IPS DF 19.7 (cell line): Measurements from ENCODE around the gene GPBP1L1.
A peak's percentile ranks its signal among the peaks of the same experiment; 100 is the strongest.
"Not testable (repeated sequence)": the region's sequence is repeated elsewhere in the genome, so short reads cannot be mapped to it uniquely, and the experiment has no call there.

Experiments used
- DNase-seq: peaks from one replicate; pipeline ENCODE4 v3.0.0-alpha.2; 2013; ENCODE audit warnings: low read depth, low spot score

Gene GPBP1L1

GRCh38 chr1:45686288-45687013 lies at the start of gene GPBP1L1:
GPBP1L1 (minus strand) TSS chr1:45686533; CDS start chr1:45659087, 27,446 bp downstream.
- DNase-seq: peak; percentile 59

GRCh38 chr1:45730780-45731319 lies 44.5 kb upstream of the GPBP1L1 start:
- DNase-seq: no peak

DNA sequence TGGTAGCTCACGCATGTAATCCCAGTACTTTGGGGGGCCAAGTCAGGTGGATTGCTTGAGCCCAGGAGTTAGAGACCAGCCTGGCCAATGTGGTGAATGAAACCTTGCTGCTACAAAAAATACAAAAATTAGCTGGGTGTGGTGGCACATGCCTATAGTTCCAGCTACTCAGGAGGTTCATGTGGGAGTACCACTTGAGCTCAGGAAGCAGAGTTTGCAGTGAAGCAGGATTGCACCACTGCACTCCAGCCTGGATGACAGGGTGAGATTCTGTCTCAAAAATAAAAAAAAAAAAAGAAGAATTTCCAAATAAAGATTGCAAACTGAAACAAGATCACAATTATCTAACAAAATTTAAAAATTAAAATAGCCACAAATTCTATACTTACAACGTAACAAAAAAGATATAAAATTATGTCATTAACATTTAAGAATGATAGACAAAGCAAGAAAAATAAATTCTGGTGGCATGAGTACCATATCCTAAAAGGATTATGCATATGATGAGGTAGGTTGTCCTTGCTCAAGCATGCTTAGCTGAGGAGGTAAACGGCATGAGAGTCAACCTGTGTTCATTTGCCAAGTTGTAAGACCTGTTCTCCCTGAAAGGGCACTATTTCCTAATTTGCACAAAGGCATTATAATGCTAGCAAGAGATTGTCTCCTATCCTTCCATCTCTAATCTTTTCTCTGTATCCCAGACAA lies 43.9 kb upstream of the GPBP1L1 start:
- DNase-seq: no peak

DNA sequence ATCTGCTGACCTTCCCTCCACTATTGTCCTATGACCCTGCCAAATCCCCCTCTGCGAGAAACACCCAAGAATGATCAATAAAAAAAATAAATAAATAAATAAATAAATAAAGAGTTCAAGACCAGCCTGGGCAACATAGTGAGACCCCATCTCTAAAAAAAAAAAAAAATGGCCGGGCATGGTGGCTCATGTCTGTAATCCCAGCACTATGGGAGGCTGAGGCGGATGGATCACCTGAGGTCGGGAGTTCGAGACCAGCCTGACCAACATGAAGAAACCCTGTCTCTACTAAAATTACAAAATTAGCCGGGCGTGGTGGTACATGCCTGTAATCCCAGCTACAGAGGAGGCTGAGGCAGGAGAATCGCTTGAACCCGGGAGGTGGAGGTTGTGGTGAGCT lies 39.7 kb upstream of the GPBP1L1 start:
- not testable (repeated sequence) for DNase-seq

DNA sequence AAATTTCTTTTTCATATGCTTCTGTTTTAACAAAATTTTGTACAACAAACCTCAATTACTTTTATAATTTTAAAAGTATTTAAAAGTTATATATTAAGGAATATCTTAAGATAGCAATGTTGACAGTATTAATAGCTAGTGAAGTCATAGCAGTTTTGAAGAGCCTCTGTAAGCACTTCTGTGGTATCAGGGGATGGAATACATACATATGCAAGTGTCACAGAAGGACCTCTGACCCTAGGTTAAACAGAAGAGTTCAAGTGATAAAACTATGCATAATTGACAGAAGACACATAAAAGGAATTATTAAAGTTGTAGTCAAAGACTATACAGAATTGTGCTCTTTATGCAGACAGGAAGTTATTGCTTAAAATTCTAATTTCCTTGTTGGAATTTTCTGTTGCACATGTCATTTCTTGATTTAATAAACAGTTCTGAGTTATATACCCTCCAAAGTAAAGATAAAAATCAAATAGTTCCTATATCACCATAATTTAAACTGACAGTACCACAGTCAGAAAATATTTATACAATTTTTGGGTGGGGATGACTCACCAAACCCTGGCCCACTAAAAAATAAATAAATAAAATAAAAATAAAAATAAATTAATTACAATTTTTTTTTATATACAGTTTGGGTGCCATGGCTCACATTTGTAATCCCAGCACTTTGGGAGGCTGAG lies 37.1 kb upstream of the GPBP1L1 start:
- no peak for DNase-seq

DNA sequence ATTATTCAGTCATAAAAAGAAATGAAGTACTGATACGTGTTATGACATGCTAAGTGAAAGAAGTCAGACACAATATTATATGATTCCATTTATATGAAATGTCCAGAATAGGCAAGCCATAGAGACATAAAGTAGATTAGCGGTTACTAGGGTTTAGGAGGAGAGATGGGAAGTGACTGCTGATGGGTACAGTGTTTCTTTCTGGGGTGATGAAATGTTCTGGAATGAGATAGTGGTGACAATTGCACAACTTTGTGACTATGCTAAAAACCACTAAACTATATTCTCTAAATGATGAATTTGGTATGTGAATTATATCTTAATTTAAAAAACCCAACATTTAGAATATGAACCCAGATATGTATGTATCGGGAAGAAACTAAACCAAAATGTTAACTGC lies 36.5 kb upstream of the GPBP1L1 start:
- DNase-seq: no peak

DNA sequence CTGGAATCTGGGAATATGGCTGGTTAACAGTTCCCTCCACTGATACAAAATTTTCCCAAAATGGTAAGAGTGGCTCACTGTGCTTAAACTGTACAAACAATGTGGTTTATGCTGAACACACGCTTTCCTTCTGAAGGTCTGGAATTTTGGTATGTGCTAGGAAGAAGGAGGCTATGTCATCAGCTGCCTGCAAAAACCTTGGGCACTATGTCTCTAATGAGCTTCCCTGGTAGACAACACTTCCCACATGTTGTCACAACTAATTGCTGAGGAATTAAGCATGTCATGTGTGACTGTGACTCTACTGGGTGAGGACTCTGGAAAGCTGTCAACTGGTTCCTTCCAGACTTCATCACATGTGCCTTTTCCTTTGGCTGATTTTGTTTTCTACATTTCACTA lies 34.9 kb upstream of the GPBP1L1 start:
- DNase-seq: no peak

DNA sequence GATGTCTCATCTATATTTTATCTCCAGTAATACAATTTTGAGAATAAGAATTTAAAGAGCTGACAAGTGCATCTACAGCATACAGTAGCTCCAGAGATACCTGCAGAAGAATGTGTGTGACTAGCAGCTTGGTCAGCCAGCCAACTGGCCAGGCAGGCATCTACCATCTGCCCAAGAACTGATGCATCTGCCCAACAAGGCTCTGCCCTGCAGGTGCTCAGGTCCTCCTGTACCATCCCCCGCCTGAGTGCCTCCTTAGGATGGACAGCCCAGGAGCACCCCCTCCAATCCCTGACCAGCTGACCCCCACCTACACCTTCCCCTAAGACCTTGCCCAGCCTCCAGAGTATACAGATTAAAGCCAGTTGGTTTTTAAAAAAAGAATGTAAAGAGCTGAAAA lies 32.0 kb upstream of the GPBP1L1 start:
- DNase-seq: no peak

- DNase-seq: not testable (repeated sequence)
These were observed 31.1 kb upstream of the GPBP1L1 start for GRCh38 chr1:45717386-45717785.

- DNase-seq: no peak
These were observed 30.4 kb upstream of the GPBP1L1 start for GRCh38 chr1:45716700-45717099.

DNA sequence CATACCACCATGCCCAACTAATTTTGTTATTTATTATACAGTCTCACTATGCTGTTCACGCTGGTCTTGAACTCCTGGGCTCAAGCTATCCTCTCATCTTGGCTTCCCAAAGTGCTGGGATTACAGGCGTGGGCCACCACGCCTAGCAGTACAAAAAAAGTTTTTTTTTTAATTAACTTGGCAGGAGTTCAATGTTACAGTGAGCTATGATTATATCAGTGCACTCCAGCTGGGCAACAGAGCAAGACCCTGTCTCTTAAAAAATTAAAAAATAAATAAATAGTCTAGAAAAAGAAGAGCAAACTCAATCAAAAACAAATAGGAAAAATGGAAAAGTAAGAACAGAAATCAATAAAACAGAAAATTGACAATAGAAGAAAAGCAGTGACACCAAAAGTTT lies 27.4 kb upstream of the GPBP1L1 start:
- no peak for DNase-seq

DNA sequence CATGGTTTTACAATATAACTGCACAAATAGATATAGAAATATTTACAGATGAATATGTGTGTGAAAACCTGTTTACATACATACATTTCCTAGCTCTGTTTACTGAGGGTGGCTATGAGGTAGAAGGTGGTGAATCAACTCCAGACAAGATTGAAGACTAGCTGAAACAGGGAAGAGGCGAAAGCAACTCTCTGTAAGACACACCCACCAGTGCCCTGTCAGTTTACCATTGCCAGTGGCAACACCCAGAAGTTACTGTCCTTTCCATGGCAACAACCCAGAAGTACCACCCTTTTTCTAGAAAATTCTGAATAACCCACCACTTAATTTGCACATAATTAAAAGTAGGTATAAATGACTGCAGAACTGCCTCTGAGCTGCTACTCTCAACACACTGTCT lies 18.3 kb upstream of the GPBP1L1 start:
- DNase-seq: no peak

- no peak for DNase-seq
These were observed 8.5 kb upstream of the GPBP1L1 start for GRCh38 chr1:45694823-45695222.

GRCh38 chr1:45693811-45694210 lies 7.5 kb upstream of the GPBP1L1 start:
- not testable (repeated sequence) for DNase-seq

- DNase-seq: peak; percentile 79
These were observed 1.7 kb upstream of the GPBP1L1 start, which contains the start of gene TMEM69 for GRCh38 chr1:45687754-45688740. TMEM69 (plus strand) TSS chr1:45688181; CDS start chr1:45691069, 2,888 bp downstream.

- peak; percentile 94 for DNase-seq
These were observed 851 bp upstream of the GPBP1L1 start for GRCh38 chr1:45687014-45687753.

GRCh38 chr1:45686015-45686287 lies 382 bp downstream of the GPBP1L1 start:
- no peak for DNase-seq

DNA sequence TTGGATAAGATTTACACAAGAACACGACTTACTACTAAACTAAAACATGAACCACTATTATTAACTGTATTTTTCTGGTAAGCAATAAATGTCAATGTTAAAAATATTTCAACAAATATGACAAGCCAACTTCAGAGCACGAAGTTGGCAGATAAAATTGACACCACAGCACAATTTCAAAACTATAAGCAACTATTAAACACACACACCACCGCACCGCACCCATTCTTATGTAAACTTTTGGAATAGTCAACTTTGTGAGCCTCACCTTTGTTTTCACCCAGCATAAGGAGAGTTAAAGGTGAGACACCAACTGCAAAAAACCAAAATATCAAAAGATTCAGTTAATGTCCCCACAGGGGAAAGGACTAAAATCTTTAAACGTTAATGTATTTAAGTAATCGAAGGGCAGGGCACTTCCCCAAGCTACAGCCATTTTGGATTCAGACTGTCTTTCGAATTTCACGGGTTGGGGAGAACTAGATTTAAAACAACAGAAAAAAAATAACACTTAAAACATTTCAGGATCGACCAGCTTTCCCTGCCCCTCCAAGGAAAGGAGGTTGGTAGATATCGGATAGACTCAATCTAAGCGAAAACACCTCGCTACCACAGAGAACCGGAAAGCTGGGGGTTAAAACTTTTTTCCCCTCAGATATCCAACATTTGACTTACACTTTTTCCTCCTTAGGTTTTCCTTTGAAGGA lies 872 bp downstream of the GPBP1L1 start:
- DNase-seq: no peak

DNA sequence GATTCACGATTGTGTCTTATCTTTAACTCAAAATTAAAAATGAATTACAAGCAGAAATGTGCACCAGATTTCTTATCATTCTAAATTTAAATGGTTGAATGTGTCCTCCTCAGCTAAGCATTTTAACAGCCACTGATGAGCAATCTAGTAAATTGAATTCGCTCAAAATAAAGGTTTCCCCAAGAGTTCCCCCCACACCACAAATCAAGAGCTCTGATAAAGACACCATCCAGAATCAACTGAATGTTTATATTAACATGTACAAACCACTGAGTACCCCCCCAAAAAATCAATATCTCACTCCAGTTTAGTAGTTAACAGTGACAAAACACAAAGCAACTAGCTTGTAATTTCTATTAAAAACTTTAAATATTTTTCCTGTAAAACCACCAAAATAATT lies 1.9 kb downstream of the GPBP1L1 start:
- DNase-seq: no peak

DNA sequence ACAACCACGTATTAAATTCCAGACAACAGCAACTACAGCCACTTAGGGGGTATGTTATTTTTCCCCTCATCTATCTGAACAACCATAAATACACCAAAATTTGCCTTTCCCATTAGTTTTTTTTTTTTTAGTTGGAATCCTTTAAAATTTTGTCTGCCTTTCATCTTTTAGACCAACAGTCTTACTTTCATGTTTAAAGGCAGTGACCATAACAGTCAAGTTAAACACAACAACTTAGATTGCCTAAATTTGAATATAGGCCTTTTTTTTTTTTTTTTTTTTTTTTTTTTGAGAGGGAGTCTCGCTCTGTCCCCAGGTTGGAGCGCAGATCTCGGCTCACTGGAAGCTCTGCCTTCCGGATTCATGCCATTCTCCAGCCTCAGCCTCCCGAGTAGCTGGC lies 3.4 kb downstream of the GPBP1L1 start:
- no peak for DNase-seq
